HUES48 (cell line): ENCODE results near the gene TRIM29.

ENCODE experiments used
- H3K27ac ChIP-seq: one replicate; pipeline ENCODE4 v1.7.0; 2013; ENCODE audit warnings: low read depth, low read length, inconsistent platforms
- H3K27me3 ChIP-seq: 2 replicates; pipeline ENCODE4 v1.6.1; 2013; ENCODE audit warnings: mild to moderate bottlenecking, low read length; ENCODE audit not compliant: control insufficient read depth, insufficient read depth
- H3K36me3 ChIP-seq: 2 replicates; pipeline ENCODE4 v1.6.1; 2013; ENCODE audit warnings: low read length; ENCODE audit not compliant: control insufficient read depth, insufficient read depth
- H3K4me1 ChIP-seq: 2 replicates; pipeline ENCODE4 v1.6.1; 2013; ENCODE audit warnings: mild to moderate bottlenecking, low read length; ENCODE audit not compliant: control insufficient read depth, insufficient read depth
- H3K4me3 ChIP-seq: 2 replicates; pipeline ENCODE4 v1.5.1; 2013; ENCODE audit warnings: mild to moderate bottlenecking, low read depth, low read length
- H3K9ac ChIP-seq: 2 replicates; pipeline ENCODE4 v1.6.1; 2013; ENCODE audit warnings: mild to moderate bottlenecking, low read depth, low read length, moderate library complexity
- H3K9me3 ChIP-seq: 2 replicates; pipeline ENCODE4 v1.6.1; 2013; ENCODE audit warnings: low read length; ENCODE audit not compliant: control insufficient read depth, insufficient read depth

Gene TRIM29

GRCh38 chr11:120127236-120127635, 10.7 kb downstream of the TRIM29 start:
- Histone ChIP-seq H3K27me3 (no peaks in the 10 kb centered on the region; the same call in 1 of the 2 replicates), H3K9ac (no peak overlapping the region), H3K4me1 (no peaks in the 10 kb centered on the region), H3K4me3 (no peak overlapping the region), H3K36me3 (no peaks in the 10 kb centered on the region), H3K9me3 (no peaks in the 10 kb centered on the region), H3K27ac (no peak overlapping the region)

- no peak overlapping the region for H3K9ac ChIP-seq
- no peak overlapping the region for H3K4me3 ChIP-seq
- no peaks in the 10 kb centered on the region; the same call in 1 of the 2 replicates for H3K27me3 ChIP-seq
- H3K36me3 ChIP-seq, result no peaks in the 10 kb centered on the region
- no peaks in the 10 kb centered on the region for H3K9me3 ChIP-seq
- H3K27ac ChIP-seq, result no peak overlapping the region
- no peaks in the 10 kb centered on the region for H3K4me1 ChIP-seq
These were observed 11.3 kb downstream of the TRIM29 start for GRCh38 chr11:120126620-120127019.

GRCh38 chr11:120125509-120125908, 12.4 kb downstream of the TRIM29 start:
- Histone ChIP-seq H3K27me3 (no peaks in the 10 kb centered on the region; the same call in 1 of the 2 replicates), H3K9ac (no peak overlapping the region), H3K4me1 (no peaks in the 10 kb centered on the region), H3K36me3 (no peaks in the 10 kb centered on the region), H3K4me3 (no peak overlapping the region), H3K27ac (no peak overlapping the region), H3K9me3 (no peaks in the 10 kb centered on the region)

- Histone ChIP-seq H3K9me3 (no peaks in the 10 kb centered on the region), H3K4me3 (no peak overlapping the region), H3K9ac (no peak overlapping the region), H3K4me1 (no peaks in the 10 kb centered on the region), H3K27me3 (no peaks in the 10 kb centered on the region; the same call in 1 of the 2 replicates), H3K36me3 (no peaks in the 10 kb centered on the region), H3K27ac (no peak overlapping the region)
These were observed 12.9 kb downstream of the TRIM29 start for GRCh38 chr11:120125024-120125423.

- Histone ChIP-seq H3K27ac (no peak overlapping the region), H3K36me3 (no peaks in the 10 kb centered on the region), H3K4me3 (no peak overlapping the region), H3K4me1 (no peaks in the 10 kb centered on the region), H3K9ac (no peak overlapping the region), H3K9me3 (no peaks in the 10 kb centered on the region), H3K27me3 (no peaks in the 10 kb centered on the region; the same call in 1 of the 2 replicates)
These were observed 13.6 kb downstream of the TRIM29 start for GRCh38 chr11:120124355-120124754.

- no peaks in the 10 kb centered on the region for H3K9me3 ChIP-seq
- no peak overlapping the region for H3K27ac ChIP-seq
- no peak overlapping the region for H3K4me3 ChIP-seq
- H3K27me3 ChIP-seq, result no peaks in the 10 kb centered on the region; the same call in 1 of the 2 replicates
- H3K4me1 ChIP-seq, result no peaks in the 10 kb centered on the region
- H3K9ac ChIP-seq, result no peak overlapping the region
- H3K36me3 ChIP-seq, result no peaks in the 10 kb centered on the region
These were observed 14.0 kb downstream of the TRIM29 start for GRCh38 chr11:120123946-120124345.

- Histone ChIP-seq H3K27me3 (no peaks in the 10 kb centered on the region; the same call in 1 of the 2 replicates), H3K27ac (no peak overlapping the region), H3K9me3 (no peaks in the 10 kb centered on the region), H3K36me3 (no peaks in the 10 kb centered on the region), H3K4me1 (no peaks in the 10 kb centered on the region), H3K9ac (no peak overlapping the region), H3K4me3 (no peak overlapping the region)
These were observed 14.8 kb downstream of the TRIM29 start for GRCh38 chr11:120122924-120123683.

GRCh38 chr11:120121914-120122473, 15.9 kb downstream of the TRIM29 start:
- no peaks in the 10 kb centered on the region for H3K36me3 ChIP-seq
- H3K4me1 ChIP-seq, result no peaks in the 10 kb centered on the region
- no peaks in the 10 kb centered on the region; the same call in 1 of the 2 replicates for H3K27me3 ChIP-seq
- no peak overlapping the region for H3K4me3 ChIP-seq
- no peak overlapping the region for H3K27ac ChIP-seq
- no peaks in the 10 kb centered on the region for H3K9me3 ChIP-seq
- H3K9ac ChIP-seq, result no peak overlapping the region

- Histone ChIP-seq H3K27ac (no peak overlapping the region), H3K9me3 (no peaks in the 10 kb centered on the region), H3K36me3 (no peaks in the 10 kb centered on the region), H3K4me3 (no peak overlapping the region), H3K27me3 (no peaks in the 10 kb centered on the region; the same call in 1 of the 2 replicates), H3K9ac (no peak overlapping the region), H3K4me1 (no peaks in the 10 kb centered on the region)
These were observed 16.6 kb downstream of the TRIM29 start for GRCh38 chr11:120121336-120121735.

GRCh38 chr11:120120805-120121335, 17.0 kb downstream of the TRIM29 start:
- H3K9me3 ChIP-seq, result no peaks in the 10 kb centered on the region
- H3K27ac ChIP-seq, result no peak overlapping the region
- H3K36me3 ChIP-seq, result no peaks in the 10 kb centered on the region
- no peaks in the 10 kb centered on the region for H3K4me1 ChIP-seq
- H3K4me3 ChIP-seq, result no peak overlapping the region
- H3K27me3 ChIP-seq, result no peaks in the 10 kb centered on the region; the same call in 1 of the 2 replicates
- H3K9ac ChIP-seq, result no peak overlapping the region

- Histone ChIP-seq H3K36me3 (no peaks in the 10 kb centered on the region), H3K4me1 (no peaks in the 10 kb centered on the region), H3K9ac (no peak overlapping the region), H3K4me3 (no peak overlapping the region), H3K9me3 (no peaks in the 10 kb centered on the region), H3K27ac (no peak overlapping the region), H3K27me3 (no peaks in the 10 kb centered on the region; the same call in 1 of the 2 replicates)
These were observed 18.8 kb downstream of the TRIM29 start for GRCh38 chr11:120119121-120119520.
